ENCODE results near the gene AHRR. TPM values are rescaled to one million over a fixed set of nuclear protein-coding genes. Genes with fewer than 3 reads are reported as not detected.

Gene AHRR
- total and polyA plus RNA-seq, 9 of the 15 experiments (the other 6 are each of a cell fraction or from before 2014, with no cell fraction given): 0.06 to 1.6 (median 0.75) TPM; not detected in 1

GRCh38 chr5:390623-391491, 69.3 kb downstream of the AHRR start (continued):
- no peak for TF ChIP-seq ZBTB40 (IDR thresholded peaks at IDR 0.05)
- TF ChIP-seq ZBTB40 (CRISPR knock-in tag; IDR thresholded peaks at IDR 0.05): no peak
- TF ChIP-seq E2F5 (CRISPR knock-in tag; IDR thresholded peaks at IDR 0.05): no peak
- no peak for TF ChIP-seq RBBP5 (IDR thresholded peaks at IDR 0.05; ENCODE audit: borderline replicate concordance, insufficient read depth, low read length, poor library complexity, severe bottlenecking)
- TF ChIP-seq ZNF197 (CRISPR knock-in tag; IDR thresholded peaks at IDR 0.05; ENCODE audit: low read depth): no peak
- no peak for TF ChIP-seq ARID4B (CRISPR knock-in tag; IDR thresholded peaks at IDR 0.05)
